IPS-18c (cell line): ENCODE results near the gene SMIM17.

Source experiments
- H3K4me3 ChIP-seq: 2 replicates; pipeline ENCODE4 v1.7.0; 2013; ENCODE audit warnings: low read depth, mild to moderate bottlenecking, low read length, moderate library complexity; ENCODE audit not compliant: insufficient read depth
- H3K9me3 ChIP-seq: one replicate; pipeline ENCODE4 v1.6.1; 2013; ENCODE audit warnings: mild to moderate bottlenecking, low read length, moderate library complexity; ENCODE audit not compliant: control insufficient read depth, insufficient read depth

SMIM17 gene

GRCh38 chr19:56687031-56687430, 44.1 kb downstream of the SMIM17 start:
- Histone ChIP-seq H3K9me3 (peaks cover 23% of the 10 kb centered on the region), H3K4me3 (no peak overlapping the region)

- Histone ChIP-seq H3K9me3 (peaks cover 35% of the 10 kb centered on the region), H3K4me3 (no peak overlapping the region)
These were observed 46.2 kb downstream of the SMIM17 start for GRCh38 chr19:56689198-56689597.

GRCh38 chr19:56690670-56691069, 47.7 kb downstream of the SMIM17 start:
- no peak overlapping the region for H3K4me3 ChIP-seq
- peaks cover 35% of the 10 kb centered on the region for H3K9me3 ChIP-seq

- peaks cover 27% of the 10 kb centered on the region for H3K9me3 ChIP-seq
- no peak overlapping the region for H3K4me3 ChIP-seq
These were observed 49.4 kb downstream of the SMIM17 start for GRCh38 chr19:56692206-56692895.

- Histone ChIP-seq H3K9me3 (peaks cover 7% of the 10 kb centered on the region), H3K4me3 (no peak overlapping the region)
These were observed 56.6 kb downstream of the SMIM17 start for GRCh38 chr19:56699552-56699951.

- H3K9me3 ChIP-seq = peaks cover 6% of the 10 kb centered on the region
- H3K4me3 ChIP-seq = no peak overlapping the region
These were observed 58.9 kb downstream of the SMIM17 start for GRCh38 chr19:56701895-56702294.

GRCh38 chr19:56705939-56706338, 63.0 kb downstream of the SMIM17 start:
- peaks cover 10% of the 10 kb centered on the region for H3K9me3 ChIP-seq
- H3K4me3 ChIP-seq = no peak overlapping the region
